Keratinocyte (primary cell): ENCODE measurements around the gene RSBN1. TPM values are rescaled to one million over a fixed set of nuclear protein-coding genes. Genes with fewer than 3 reads are reported as not detected.

ENCODE experiments used
- DNase-seq: peaks from one replicate; pipeline ENCODE4 v3.0.0-alpha.2; 2011; ENCODE audit warnings: low read depth, missing footprints, low spot score
- FAIRE-seq: peaks from 2 replicates; lab custom pipeline; 2011; peaks lifted over from hg19 to GRCh38; lab: Jason Lieb, UNC
- H2AFZ ChIP-seq: 2 replicates; pipeline ENCODE4 v1.6.0; 2012; ENCODE audit warnings: low read length, control low read depth, inconsistent platforms; ENCODE audit not compliant: control insufficient read depth
- H3K27ac ChIP-seq: 2 replicates; pipeline ENCODE4 v1.5.1; 2011; ENCODE audit warnings: low read length; ENCODE audit not compliant: control insufficient read depth, insufficient read depth
- H3K27me3 ChIP-seq: 3 replicates; pipeline ENCODE4 v1.6.0; 2011; ENCODE audit warnings: low read length; ENCODE audit not compliant: control insufficient read depth, insufficient read depth; ENCODE audit errors: extremely low read depth
- H3K36me3 ChIP-seq, 2 experiments: 2 replicates in 1 of 2; 3 replicates in 1 of 2; pipeline ENCODE4 v1.5.1; 2011; ENCODE audit warnings: low read length in 2 of 2, mild to moderate bottlenecking in 1 of 2; ENCODE audit not compliant: control insufficient read depth in 2 of 2, insufficient read depth in 2 of 2; ENCODE audit errors: extremely low read depth in 1 of 2
- H3K4me1 ChIP-seq: 3 replicates; pipeline ENCODE4 v1.5.1; 2011; ENCODE audit warnings: low read length; ENCODE audit not compliant: control insufficient read depth, insufficient read depth; ENCODE audit errors: extremely low read depth
- H3K4me2 ChIP-seq: 3 replicates; pipeline ENCODE4 v1.6.0; 2011; ENCODE audit warnings: low read depth, low read length; ENCODE audit not compliant: control insufficient read depth, insufficient read depth; ENCODE audit errors: extremely low read depth
- H3K4me3 ChIP-seq, 3 experiments: fragments of 200-600 bp in 1 of 3; sonication (generic) in 1 of 3; 2 replicates in 2 of 3; 3 replicates in 1 of 3; pipeline ENCODE4 v1.5.1; 2011 to 2016; ENCODE audit warnings: low read length in 3 of 3, mild to moderate bottlenecking in 3 of 3, control low read depth in 2 of 3, inconsistent platforms in 1 of 3, low read depth in 1 of 3, mixed read lengths in 1 of 3, mixed run types in 1 of 3, moderate library complexity in 1 of 3; ENCODE audit not compliant: control insufficient read depth in 2 of 3, insufficient read depth in 2 of 3; ENCODE audit errors: extremely low read depth in 1 of 3
- H3K79me2 ChIP-seq: 2 replicates; pipeline ENCODE4 v1.6.0; 2012; ENCODE audit warnings: low read length; ENCODE audit not compliant: control insufficient read depth, insufficient read depth
- H3K9ac ChIP-seq: 3 replicates; pipeline ENCODE4 v1.6.0; 2011; ENCODE audit warnings: low read length; ENCODE audit not compliant: control insufficient read depth, insufficient read depth; ENCODE audit errors: extremely low read depth
- H3K9me1 ChIP-seq: 3 replicates; pipeline ENCODE4 v1.6.0; 2011; ENCODE audit warnings: low read length; ENCODE audit not compliant: control insufficient read depth, insufficient read depth; ENCODE audit errors: extremely low read depth
- H3K9me3 ChIP-seq: 2 replicates; pipeline ENCODE4 v1.5.1; 2012; ENCODE audit warnings: low read depth, low read length; ENCODE audit not compliant: control insufficient read depth
- H4K20me1 ChIP-seq: 3 replicates; pipeline ENCODE4 v1.6.0; 2011; ENCODE audit warnings: low read length; ENCODE audit not compliant: control insufficient read depth, insufficient read depth; ENCODE audit errors: extremely low read depth
- CTCF ChIP-seq, 3 experiments: IDR thresholded peaks in 1 of 3; conservative IDR thresholded peaks in 1 of 3; optimal IDR thresholded peaks in 1 of 3; 2 replicates in 2 of 3; 3 replicates in 1 of 3; pipeline versions ENCODE3 to v1.5.1; 2011; ENCODE audit warnings: low read length in 3 of 3, mild to moderate bottlenecking in 3 of 3, moderate library complexity in 2 of 3, control low read depth in 1 of 3, inconsistent platforms in 1 of 3; ENCODE audit not compliant: insufficient read depth in 2 of 3; ENCODE audit errors: extremely low read depth in 1 of 3
- EZH2 ChIP-seq: IDR thresholded peaks from one replicate; pipeline ENCODE4 v1.6.1; 2012; ENCODE audit warnings: inconsistent platforms, mild to moderate bottlenecking, low read length, moderate library complexity
- dilution Hi-C: fragments of 300-500 bp; cut with MboI; formaldehyde crosslinking; loops from one replicate; pipeline ENCODE4 v1.7.0; 2020; ENCODE audit warnings: low sequenced_read_pairs; ENCODE audit not compliant: extremely low pct_ligation_motif_present
- polyA plus RNA-seq, 5 experiments: library from polyadenylated mRNA; depleted of rRNA in 3 of 5; stranded (reverse) in 3 of 5; stranded (forward) in 1 of 5; unstranded in 1 of 5; fragments of >200 nt; gene quantifications; 1 replicate in 1 of 5; 2 replicates in 3 of 5; 3 replicates in 1 of 5; pipeline versions ENCODE4 v1.2.1 to v1.2.3, GENCODE V29; 2011 to 2012; ENCODE audit warnings: missing spikeins in 2 of 5, low read depth in 1 of 5, low replicate concordance in 1 of 5

Gene RSBN1
- polyA plus RNA-seq, 1 donor (not counting 4 experiments of a cell fraction or from before 2014, with no cell fraction given) = 10.4 TPM

DNA sequence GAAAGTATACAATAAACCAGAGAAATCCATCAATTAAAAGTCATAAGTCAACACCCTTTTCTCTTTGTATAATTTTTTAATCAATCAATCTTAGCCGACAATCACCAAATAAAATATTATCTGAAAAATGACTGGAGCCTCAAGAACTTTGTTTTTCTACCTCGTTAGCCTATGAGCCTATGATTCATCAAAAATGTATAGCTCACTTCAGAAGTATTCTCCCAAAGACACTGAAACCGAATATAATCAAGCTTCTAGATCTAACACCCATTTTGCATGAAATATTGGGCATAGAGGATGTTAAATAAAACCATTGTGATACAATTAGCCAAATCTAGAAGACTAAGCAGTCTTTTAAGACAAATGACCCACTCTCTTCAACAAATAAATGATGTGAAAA, 17.8 kb upstream of the RSBN1 start:
- H3K27me3 ChIP-seq = no peaks in the 10 kb centered on the region
- H3K4me1 ChIP-seq = peaks cover 3% of the 10 kb centered on the region
- DNase-seq = no peak
- H3K4me2 ChIP-seq = no peak overlapping the region
- H2AFZ ChIP-seq = no peak overlapping the region
- no peaks in the 10 kb centered on the region for H3K36me3 ChIP-seq
- no peaks in the 10 kb centered on the region for H4K20me1 ChIP-seq
- H3K9me3 ChIP-seq = no peaks in the 10 kb centered on the region
- no peak overlapping the region for H3K27ac ChIP-seq
- no peaks in the 10 kb centered on the region for H3K79me2 ChIP-seq
- H3K9me1 ChIP-seq = no peaks in the 10 kb centered on the region
- no peak overlapping the region for H3K9ac ChIP-seq
- no peak for TF ChIP-seq CTCF (optimal IDR thresholded peaks at IDR 0.05 in 1 of 3, IDR thresholded peaks at IDR 0.05 in 1 of 3, conservative IDR thresholded peaks at IDR 0.05 in 1 of 3; ENCODE audit: extremely low read depth in 1 of 3, insufficient read depth in 2 of 3, low read length in 3 of 3)
- no peak for TF ChIP-seq EZH2
- dilution Hi-C loops = no loop called here
- no peak overlapping the region for H3K4me3 ChIP-seq
- no peak for FAIRE-seq

DNA sequence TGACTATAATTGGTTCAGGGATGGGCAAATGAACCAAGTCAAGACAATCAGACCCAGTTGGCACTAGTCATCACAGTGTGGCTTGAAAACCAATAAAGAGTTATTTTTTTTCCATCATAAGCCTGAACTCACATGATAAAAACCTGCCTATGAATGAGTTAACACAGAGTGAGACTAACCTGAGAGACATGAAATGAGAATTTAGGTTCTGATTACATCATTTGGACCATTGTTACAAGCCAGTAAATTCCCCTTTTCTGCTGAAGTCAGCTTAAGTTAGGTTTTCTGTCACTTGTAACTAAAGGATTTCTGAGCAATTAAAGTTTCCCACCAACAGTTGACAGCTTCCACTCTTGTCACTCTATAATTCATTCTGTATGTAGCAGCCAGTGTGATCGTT, 9.6 kb upstream of the RSBN1 start:
- H3K9me3 ChIP-seq = no peaks in the 10 kb centered on the region
- no peak overlapping the region for H3K9ac ChIP-seq
- H3K36me3 ChIP-seq = no peaks in the 10 kb centered on the region
- FAIRE-seq (no peak), DNase-seq (no peak)
- TF ChIP-seq EZH2 (no peak), CTCF (optimal IDR thresholded peaks at IDR 0.05 in 1 of 3, IDR thresholded peaks at IDR 0.05 in 1 of 3, conservative IDR thresholded peaks at IDR 0.05 in 1 of 3; ENCODE audit: extremely low read depth in 1 of 3, insufficient read depth in 2 of 3, low read length in 3 of 3) (no peak)
- no peaks in the 10 kb centered on the region for H3K9me1 ChIP-seq
- H3K79me2 ChIP-seq = no peaks in the 10 kb centered on the region
- H3K4me1 ChIP-seq = no peaks in the 10 kb centered on the region
- H4K20me1 ChIP-seq = no peaks in the 10 kb centered on the region
- dilution Hi-C loops = no loop called here
- no peak overlapping the region for H3K4me2 ChIP-seq
- H3K27ac ChIP-seq = no peak overlapping the region
- H3K4me3 ChIP-seq = no peak overlapping the region
- no peak overlapping the region for H2AFZ ChIP-seq
- no peaks in the 10 kb centered on the region for H3K27me3 ChIP-seq
